Peyer's patch (tissue), 4 donors: Measurements from ENCODE around the gene TSPAN33.
A peak's percentile ranks its signal among the peaks of the same experiment; 100 is the strongest.

Source experiments
- POLR2A ChIP-seq, 2 donors: fragments of 450-650 bp; IDR thresholded peaks; one replicate each; pipeline ENCODE4 v1.5.1; 2017; ENCODE audit warnings: antibody characterized with exemption in 2 of 2, mild to moderate bottlenecking in 2 of 2, moderate library complexity in 2 of 2
- TF ChIP-seq, protein P1 (sequence below), 6 experiments: fragments of 450-650 bp in 4 of 6; fragments of 200-600 bp in 2 of 6; sonication (generic) in 1 of 6; IDR thresholded peaks; one replicate each; pipeline ENCODE4 v1.5.1; 2017 to 2019; ENCODE audit warnings: antibody characterized with exemption in 6 of 6, mild to moderate bottlenecking in 3 of 6, moderate library complexity in 1 of 6

DNA sequence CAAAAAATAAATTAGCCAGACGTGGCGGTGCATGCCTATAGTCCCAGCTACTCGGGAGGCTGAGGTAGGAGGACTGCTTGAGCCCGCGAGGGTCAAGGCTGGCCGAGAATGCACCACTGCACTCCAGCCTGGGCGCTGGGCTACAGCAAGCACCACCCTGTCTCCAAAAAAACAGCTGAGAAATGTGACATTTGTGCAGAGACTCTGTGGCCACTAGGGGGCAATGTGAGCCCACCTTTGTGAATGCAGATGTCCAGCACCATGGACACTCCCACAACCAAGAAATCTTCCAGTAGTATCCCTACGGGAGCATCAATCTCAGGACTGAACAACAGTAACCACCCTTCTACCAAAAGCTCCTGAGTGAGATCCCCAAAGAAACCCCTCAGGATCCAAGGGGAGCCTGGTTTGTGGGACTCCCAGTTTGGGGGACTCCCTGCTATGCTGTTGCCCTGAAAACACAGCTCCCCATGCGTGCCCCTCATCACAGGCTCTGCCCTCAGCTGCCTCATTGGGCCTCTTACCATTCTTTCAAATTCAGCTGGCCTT is 74.1 kb downstream of the TSPAN33 start:
- TF ChIP-seq, protein P1, sequence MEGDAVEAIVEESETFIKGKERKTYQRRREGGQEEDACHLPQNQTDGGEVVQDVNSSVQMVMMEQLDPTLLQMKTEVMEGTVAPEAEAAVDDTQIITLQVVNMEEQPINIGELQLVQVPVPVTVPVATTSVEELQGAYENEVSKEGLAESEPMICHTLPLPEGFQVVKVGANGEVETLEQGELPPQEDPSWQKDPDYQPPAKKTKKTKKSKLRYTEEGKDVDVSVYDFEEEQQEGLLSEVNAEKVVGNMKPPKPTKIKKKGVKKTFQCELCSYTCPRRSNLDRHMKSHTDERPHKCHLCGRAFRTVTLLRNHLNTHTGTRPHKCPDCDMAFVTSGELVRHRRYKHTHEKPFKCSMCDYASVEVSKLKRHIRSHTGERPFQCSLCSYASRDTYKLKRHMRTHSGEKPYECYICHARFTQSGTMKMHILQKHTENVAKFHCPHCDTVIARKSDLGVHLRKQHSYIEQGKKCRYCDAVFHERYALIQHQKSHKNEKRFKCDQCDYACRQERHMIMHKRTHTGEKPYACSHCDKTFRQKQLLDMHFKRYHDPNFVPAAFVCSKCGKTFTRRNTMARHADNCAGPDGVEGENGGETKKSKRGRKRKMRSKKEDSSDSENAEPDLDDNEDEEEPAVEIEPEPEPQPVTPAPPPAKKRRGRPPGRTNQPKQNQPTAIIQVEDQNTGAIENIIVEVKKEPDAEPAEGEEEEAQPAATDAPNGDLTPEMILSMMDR (IDR thresholded peaks at IDR 0.05): peak; percentile 77 to 93 (median 92)
- TF ChIP-seq POLR2A (IDR thresholded peaks at IDR 0.05): no peak
